22Rv1 (cell line): ENCODE data around the gene DNAJC5G.

Experiments
- H3K27ac ChIP-seq: fragments of 450-650 bp; 2 replicates; pipeline ENCODE4 v1.5.1; 2017
- CTCF ChIP-seq: fragments of 450-650 bp; IDR thresholded peaks from 2 replicates; pipeline ENCODE4 v1.5.1; 2017; ENCODE audit warnings: mild to moderate bottlenecking
- ZFX ChIP-seq: fragments of 450-650 bp; IDR thresholded peaks from 2 replicates; pipeline ENCODE4 v1.6.1; 2017; ENCODE audit warnings: antibody characterized with exemption, borderline replicate concordance

DNAJC5G gene

GRCh38 chr2:27255187-27255586, 20.0 kb upstream of the DNAJC5G start:
- TF ChIP-seq CTCF, result no peak
- TF ChIP-seq ZFX, result no peak
- no peak overlapping the region for H3K27ac ChIP-seq

GRCh38 chr2:27255660-27256059, 19.6 kb upstream of the DNAJC5G start:
- TF ChIP-seq ZFX, result no peak
- no peak for TF ChIP-seq CTCF
- H3K27ac ChIP-seq, result no peak overlapping the region

- no peak overlapping the region for H3K27ac ChIP-seq
- TF ChIP-seq CTCF (no peak), ZFX (no peak)
These were observed 18.3 kb upstream of the DNAJC5G start for GRCh38 chr2:27256855-27257454.

- no peak for TF ChIP-seq CTCF
- no peak for TF ChIP-seq ZFX
These were observed 17.2 kb upstream of the DNAJC5G start for GRCh38 chr2:27258051-27258450.

GRCh38 chr2:27261241-27261925, 13.8 kb upstream of the DNAJC5G start:
- TF ChIP-seq CTCF (no peak), ZFX (no peak)
- no peak overlapping the region for H3K27ac ChIP-seq

More at GRCh38 chr2:27258051-27258450, 17.2 kb upstream of the DNAJC5G start:
- H3K27ac ChIP-seq, result no peak overlapping the region

GRCh38 chr2:27261926-27262298, 13.3 kb upstream of the DNAJC5G start:
- H3K27ac ChIP-seq, result no peak overlapping the region
- TF ChIP-seq CTCF, result no peak
- TF ChIP-seq ZFX, result no peak
